Fibroblast of peridontal ligament (primary cell): ENCODE data around the gene JAML.
A peak's percentile ranks its signal among the peaks of the same experiment; 100 is the strongest.

ENCODE experiments used
- DNase-seq: peaks from one replicate; pipeline ENCODE4 v3.0.0-alpha.2; 2010; ENCODE audit errors: extremely low read depth

Gene JAML

GRCh38 chr11:118145285-118146227, 79.3 kb downstream of the JAML start:
- DNase-seq = peak; percentile 48

DNA sequence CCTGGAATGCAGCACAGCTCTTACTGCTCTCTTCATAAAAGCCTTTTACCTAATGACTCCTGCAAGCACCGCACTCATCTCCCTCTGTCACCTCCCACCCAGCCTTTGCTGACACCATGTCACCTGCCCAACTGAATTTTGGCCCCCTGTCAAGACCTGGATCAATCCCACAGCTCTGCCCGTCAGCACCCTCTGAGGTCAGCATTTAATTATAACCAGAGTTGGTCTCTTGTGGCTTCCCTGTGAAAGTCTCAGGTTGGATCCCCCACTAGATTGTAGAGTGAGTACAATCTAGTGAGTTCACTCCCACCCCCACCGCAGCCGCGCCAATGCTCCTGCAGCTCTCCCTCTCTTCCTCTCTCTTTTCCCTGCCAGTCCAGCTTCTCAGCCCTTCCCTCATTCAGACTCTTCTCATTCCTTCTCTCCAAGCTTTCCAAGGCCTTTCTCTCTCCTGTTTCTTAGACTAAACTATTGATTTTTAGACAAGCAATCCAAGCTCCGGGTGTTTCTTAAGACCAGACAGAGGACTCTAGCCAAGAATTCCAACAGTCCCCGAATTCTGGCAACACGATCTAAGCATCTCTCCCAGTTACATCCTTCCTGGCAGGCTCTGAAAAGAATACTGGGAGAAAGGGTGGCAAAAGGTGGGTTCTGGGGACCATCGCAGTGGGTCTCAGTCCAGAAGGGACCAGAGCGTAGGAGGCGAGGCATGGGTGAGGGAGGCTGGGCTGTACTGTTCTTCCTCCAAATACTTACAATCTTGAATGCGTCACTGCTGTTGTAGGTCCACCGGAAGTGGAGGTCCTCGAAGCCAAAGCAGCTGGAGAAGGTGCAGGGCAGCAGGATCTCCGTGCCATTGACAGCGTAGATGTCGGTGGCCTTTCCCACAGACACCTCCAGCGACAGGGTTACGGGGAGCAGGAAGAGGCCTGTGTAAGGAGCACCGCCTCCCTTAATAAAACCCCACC, 80.2 kb downstream of the JAML start:
- no peak for DNase-seq
